HuH-7.5 (cell line): ENCODE data around the gene HOXB9.

Source experiments
- DNase-seq: peaks from one replicate; pipeline ENCODE4 v3.0.0; 2011; ENCODE audit warnings: low spot score

The HOXB9 gene

DNA sequence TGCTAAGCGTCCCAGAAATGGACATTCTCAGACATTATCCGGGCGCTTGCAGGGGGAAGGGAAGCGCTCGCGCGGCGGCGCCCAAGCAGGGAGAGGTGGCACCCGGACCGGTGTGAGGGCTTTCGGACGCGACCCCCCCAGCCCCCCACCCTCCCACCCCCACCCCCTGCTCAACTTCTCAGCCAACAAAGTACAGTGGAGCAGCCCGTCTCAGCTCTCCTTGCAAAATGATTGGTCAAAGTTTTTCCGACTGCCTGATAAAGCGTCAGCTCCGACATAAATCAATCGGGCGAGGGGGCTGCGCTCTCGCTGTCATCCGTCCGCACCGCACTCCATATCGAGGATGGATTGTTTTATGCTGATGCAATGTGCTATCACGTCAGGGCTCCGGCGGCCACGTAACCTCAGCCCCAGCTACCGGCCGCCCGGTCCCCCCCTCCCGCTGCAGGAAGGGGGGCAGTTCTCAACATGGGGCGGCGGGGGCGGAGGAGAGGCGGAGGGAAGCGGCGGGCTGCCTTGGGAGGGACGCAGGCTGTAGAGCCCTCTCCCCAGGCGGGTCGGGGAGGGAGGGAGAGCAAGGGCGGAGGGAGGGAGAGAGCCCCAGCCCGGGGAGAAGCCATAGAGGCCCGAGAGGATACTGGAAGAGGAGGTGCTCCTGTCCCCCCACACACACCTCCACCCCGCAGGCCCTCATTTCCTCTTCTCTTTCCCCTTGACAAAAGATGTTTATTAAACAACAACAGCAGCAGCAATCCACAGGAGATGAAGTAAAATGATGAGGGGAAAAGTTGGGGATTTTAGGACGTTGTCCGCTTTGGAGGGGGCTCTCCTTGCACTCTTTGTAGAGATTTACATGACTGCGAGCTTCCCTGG, at the start of gene HOXB9:
Gene HOXB9, minus strand, starts transcription at position 114 of the 873 bp plus-strand sequence. Its CDS starts 89 bp downstream, at position 25.
- no peak for DNase-seq

DNA sequence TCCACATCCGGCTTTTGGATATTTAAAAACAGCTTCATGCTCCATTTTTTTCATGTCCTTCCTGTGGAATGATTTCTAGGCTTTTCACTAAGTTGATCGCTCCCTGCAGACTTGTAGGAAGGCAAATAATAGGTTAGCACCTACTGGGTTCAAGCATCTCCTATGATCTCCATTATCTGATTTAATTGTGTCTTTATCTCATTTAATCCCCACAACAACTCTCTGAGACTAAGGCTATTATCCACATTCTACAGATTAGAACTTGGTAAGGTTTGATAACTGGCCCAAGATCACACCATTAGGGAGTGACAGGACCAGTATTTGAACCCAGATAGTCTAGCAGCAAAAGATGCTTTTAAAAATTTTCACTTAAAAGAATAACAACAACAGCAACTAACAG, 46.2 kb upstream of the HOXB9 start:
- DNase-seq = no peak

GRCh38 chr17:48671697-48672171, 45.6 kb upstream of the HOXB9 start:
- peak; percentile 39 for DNase-seq

- DNase-seq = no peak
Measured at GRCh38 chr17:48663134-48663924, 37.2 kb upstream of the HOXB9 start.

DNA sequence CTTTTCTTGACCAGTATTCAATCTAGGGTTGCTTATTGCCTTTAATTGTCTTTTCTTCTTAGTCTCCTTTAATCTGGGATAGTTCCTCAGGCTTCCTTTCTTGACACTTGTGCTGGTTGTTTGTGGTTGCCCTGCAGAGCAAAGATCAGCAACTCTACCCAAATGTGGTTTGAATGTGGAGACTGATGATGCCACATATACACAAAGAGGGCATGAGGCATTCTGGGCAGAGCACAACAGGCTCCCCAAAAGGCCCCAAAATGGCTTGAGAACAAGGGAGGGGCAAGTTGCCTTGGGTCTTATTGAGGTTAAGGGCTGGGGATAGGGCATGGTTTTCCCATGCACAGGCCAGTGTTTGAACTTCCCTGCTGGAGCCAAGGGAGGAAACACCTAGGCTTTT, 29.8 kb upstream of the HOXB9 start:
- DNase-seq = no peak

- DNase-seq = no peak
Measured at GRCh38 chr17:48649741-48650140, 23.6 kb upstream of the HOXB9 start.

GRCh38 chr17:48647963-48648245, 21.7 kb upstream of the HOXB9 start:
- DNase-seq = no peak

GRCh38 chr17:48647103-48647962, 21.2 kb upstream of the HOXB9 start:
- DNase-seq = no peak

- DNase-seq = no peak
Measured at GRCh38 chr17:48646183-48647102, 20.3 kb upstream of the HOXB9 start.

DNA sequence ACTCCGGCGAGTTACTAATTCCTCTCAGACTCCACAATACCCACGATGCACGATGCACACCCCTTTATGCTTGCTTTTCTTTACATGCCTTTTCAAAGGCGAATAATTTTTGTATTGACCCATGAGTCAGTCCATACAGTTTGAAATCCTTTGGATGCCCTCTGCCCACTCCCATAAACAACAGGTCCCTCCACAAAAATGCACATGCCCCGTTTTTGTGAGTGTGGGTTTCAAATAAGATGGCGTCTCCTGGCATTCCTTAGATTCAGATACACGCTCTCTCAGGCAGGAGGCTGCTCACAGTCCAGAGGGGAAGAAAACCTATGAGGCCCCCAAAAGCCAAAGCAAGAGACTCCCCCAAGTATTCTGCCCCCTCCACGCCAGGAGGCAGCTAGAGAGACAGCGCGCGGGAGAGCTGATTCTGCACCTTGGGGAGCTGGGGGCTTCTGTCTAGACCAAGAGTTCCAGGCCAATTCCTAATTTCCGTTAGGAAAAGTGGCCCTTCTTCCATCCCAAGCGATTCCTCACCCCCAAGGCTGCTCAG, 19.6 kb upstream of the HOXB9 start:
- no peak for DNase-seq

- DNase-seq = no peak
Measured at GRCh38 chr17:48644910-48645557, 18.9 kb upstream of the HOXB9 start.

DNA sequence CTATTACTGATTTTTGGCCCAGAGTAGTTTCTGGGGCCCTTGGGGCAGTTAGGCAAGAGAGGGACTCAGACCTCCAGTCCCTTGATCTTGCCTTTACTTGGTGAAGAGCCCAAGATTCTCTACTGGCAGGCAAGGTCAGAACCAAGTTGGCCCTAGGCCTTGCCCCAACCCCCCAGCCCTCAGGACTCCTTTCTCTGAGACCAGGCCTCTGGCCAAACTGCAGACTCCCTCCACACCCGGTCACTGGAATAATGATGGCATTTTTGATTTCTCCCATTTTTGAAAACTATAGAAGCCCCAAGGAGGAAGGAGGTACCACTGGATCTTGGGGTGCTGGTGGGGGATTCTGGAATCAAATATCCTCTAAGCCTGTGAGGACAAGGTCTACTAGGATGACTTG, 18.0 kb upstream of the HOXB9 start:
- no peak for DNase-seq

GRCh38 chr17:48643697-48644012, 17.5 kb upstream of the HOXB9 start:
- no peak for DNase-seq

DNA sequence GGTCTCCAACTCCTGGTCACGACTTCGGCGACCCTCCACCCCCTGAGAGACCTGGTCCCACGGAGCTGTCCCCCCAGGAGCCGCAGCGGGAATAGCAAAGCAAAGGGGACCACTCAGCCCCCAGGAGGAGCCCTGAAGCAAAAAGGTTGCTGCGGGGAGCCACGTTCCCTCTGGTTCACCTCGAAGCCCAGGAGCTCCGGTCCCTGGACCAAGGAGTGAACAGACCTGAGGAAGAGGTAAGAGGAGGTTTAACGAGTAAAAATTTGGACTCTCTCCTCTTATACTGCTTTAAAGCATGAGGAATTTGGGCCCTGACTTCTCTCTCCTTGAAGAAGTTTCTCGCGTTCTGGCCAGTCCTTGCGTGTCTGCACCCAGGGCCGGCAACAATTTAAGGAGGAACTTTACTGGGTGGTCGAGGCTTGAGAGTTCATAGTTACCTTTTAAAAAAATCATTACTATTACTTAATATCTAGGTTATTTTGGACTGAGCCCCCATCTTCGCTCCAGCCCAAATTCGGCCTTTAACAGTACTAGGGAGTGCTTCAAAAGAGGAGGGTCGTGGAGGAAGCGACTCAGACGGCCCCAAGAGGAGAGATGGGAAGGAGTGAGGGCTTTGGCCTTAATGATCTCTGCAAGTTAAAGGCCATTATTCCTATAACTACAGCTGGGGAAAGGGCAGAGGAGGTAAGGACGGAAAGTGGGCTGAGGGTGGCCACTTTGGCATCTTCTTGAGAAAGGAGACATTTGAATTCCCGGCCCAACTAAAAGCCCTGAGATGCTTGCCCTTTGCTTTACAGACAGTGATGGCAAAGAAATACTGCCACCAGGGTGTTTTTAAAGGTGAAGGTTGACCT, 16.9 kb upstream of the HOXB9 start:
- no peak for DNase-seq

GRCh38 chr17:48642059-48642842, 16.1 kb upstream of the HOXB9 start:
- peak; percentile 3 for DNase-seq

- peak; percentile 5 for DNase-seq
Measured at GRCh38 chr17:48641541-48642058, 15.4 kb upstream of the HOXB9 start.

DNA sequence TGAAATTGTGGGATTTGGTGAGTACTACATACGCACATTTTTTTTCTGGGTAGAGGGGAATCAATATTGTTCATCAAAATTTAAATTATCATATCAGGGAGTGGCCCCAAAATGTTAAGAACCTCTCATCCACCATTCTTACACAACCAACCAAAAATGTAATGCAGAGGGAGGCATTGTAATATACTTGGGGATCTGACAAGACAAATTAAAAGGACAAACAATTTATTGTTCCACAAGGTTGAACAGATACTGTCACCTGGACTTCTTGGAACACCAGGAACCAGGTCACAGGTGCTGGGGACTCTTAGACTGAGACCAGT, 14.7 kb upstream of the HOXB9 start:
- DNase-seq = peak; percentile 2

GRCh38 chr17:48639982-48640857, 14.1 kb upstream of the HOXB9 start:
- peak; percentile 13 for DNase-seq
